ENCODE results near the gene RSRC1. TPM values are rescaled to one million over a fixed set of nuclear protein-coding genes. Genes with fewer than 3 reads are reported as not detected.

RSRC1 gene
- total RNA-seq, 1 experiment from 2014 or later = 49.4 TPM

GRCh38 chr3:158217992-158218391 is 108.1 kb downstream of the RSRC1 start:
- Histone ChIP-seq H3K27ac (ENCODE audit: low read length) (no peak overlapping the region), H3K27me3 (ENCODE audit: control insufficient read depth, insufficient read depth, low read length) (no peaks in the 10 kb centered on the region), H3K9me3 (ENCODE audit: control insufficient read depth, insufficient read depth, low read depth, low read length) (no peaks in the 10 kb centered on the region), H3K36me3 (ENCODE audit: control insufficient read depth, insufficient read depth, low read length) (no peaks in the 10 kb centered on the region), H3K4me1 (ENCODE audit: control insufficient read depth, insufficient read depth, low read length) (no peaks in the 10 kb centered on the region), H3K4me3 (ENCODE audit: low read depth in 2 of 2, low read length in 2 of 2) (no peak overlapping the region)
- ATAC-seq (no peak), DNase-seq (ENCODE audit: low read depth, low spot score) (no peak)
- BruUV-seq (replicated peaks) = no TSS peak
- intact Hi-C loops (cut with micrococcal nuclease; ENCODE audit: unreplicated experiment) (no loop called here), in situ Hi-C loops (cut with HindIII; ENCODE audit: low pct_unique_long_range_greater_than_20kb, low sequenced_read_pairs) (no loop called here)
- TF ChIP-seq TCF7L2 (IDR thresholded peaks at IDR 0.05; ENCODE audit: low read depth, low read length) = no peak
- no peak for TF ChIP-seq SIN3A (IDR thresholded peaks at IDR 0.05; ENCODE audit: borderline replicate concordance, insufficient read depth, low read depth, low read length)
- TF ChIP-seq REST (IDR thresholded peaks at IDR 0.05; ENCODE audit: insufficient read depth in 1 of 2, low read depth in 2 of 2, low read length in 1 of 2) = no peak
- TF ChIP-seq CTCF (IDR thresholded peaks at IDR 0.05) = no peak
- TF ChIP-seq POLR2AphosphoS5 (IDR thresholded peaks at IDR 0.05; ENCODE audit: low read depth, low read length) = no peak
- ChIA-PET CTCF (no interaction called here), POLR2A (no interaction called here)

- no peak for TF ChIP-seq REST (IDR thresholded peaks at IDR 0.05; ENCODE audit: insufficient read depth in 1 of 2, low read depth in 2 of 2, low read length in 1 of 2)
- TF ChIP-seq TCF7L2 (IDR thresholded peaks at IDR 0.05; ENCODE audit: low read depth, low read length) = no peak
- TF ChIP-seq POLR2AphosphoS5 (IDR thresholded peaks at IDR 0.05; ENCODE audit: low read depth, low read length) = no peak
- TF ChIP-seq CTCF (IDR thresholded peaks at IDR 0.05) = no peak
- TF ChIP-seq SIN3A (IDR thresholded peaks at IDR 0.05; ENCODE audit: borderline replicate concordance, insufficient read depth, low read depth, low read length) = no peak
- in situ Hi-C loops (cut with HindIII; ENCODE audit: low pct_unique_long_range_greater_than_20kb, low sequenced_read_pairs) (no loop called here), intact Hi-C loops (cut with micrococcal nuclease; ENCODE audit: unreplicated experiment) (no loop called here)
- no peak for DNase-seq (ENCODE audit: low read depth, low spot score)
- H3K27me3 ChIP-seq (ENCODE audit: control insufficient read depth, insufficient read depth, low read length) = no peaks in the 10 kb centered on the region
- ATAC-seq = no peak
- H3K9me3 ChIP-seq (ENCODE audit: control insufficient read depth, insufficient read depth, low read depth, low read length) = no peaks in the 10 kb centered on the region
- H3K4me3 ChIP-seq (ENCODE audit: low read depth in 2 of 2, low read length in 2 of 2) = no peak overlapping the region
- ChIA-PET CTCF (no interaction called here), POLR2A (no interaction called here)
- H3K36me3 ChIP-seq (ENCODE audit: control insufficient read depth, insufficient read depth, low read length) = no peaks in the 10 kb centered on the region
- no peak overlapping the region for H3K27ac ChIP-seq (ENCODE audit: low read length)
- H3K4me1 ChIP-seq (ENCODE audit: control insufficient read depth, insufficient read depth, low read length) = no peaks in the 10 kb centered on the region
- BruUV-seq (replicated peaks) = no TSS peak
Measured at GRCh38 chr3:158220575-158220974, 110.7 kb downstream of the RSRC1 start.
